Naive thymus-derived CD4-positive, alpha-beta T cell (primary cell): ENCODE measurements around the gene SUSD1. TPM values are rescaled to one million over a fixed set of nuclear protein-coding genes. Genes with fewer than 3 reads are reported as not detected.
"Not testable (repeated sequence)": the region's sequence is repeated elsewhere in the genome, so short reads cannot be mapped to it uniquely, and the experiment has no call there.

Experiments used
- ATAC-seq: fragments of 150-1000 bp; cut with Tn5 transposase; 2 replicates; pipeline ENCODE4 v1.10.0; 2021; ENCODE audit warnings: mild to moderate bottlenecking, moderate library complexity
- CTCF ChIA-PET: fragments of 350-600 bp; sonication (Branson Sonifier 250); formaldehyde crosslinking; loops from one replicate; lab custom pipeline; 2021; ENCODE audit warnings: antibody characterized with exemption; lab: Charles Lee
- POLR2A ChIA-PET: fragments of 350-600 bp; sonication (Branson Sonifier 250); formaldehyde crosslinking; loops from one replicate; lab custom pipeline; 2021; ENCODE audit warnings: antibody characterized with exemption, inconsistent platforms; lab: Charles Lee
- DNase-seq, 9 donors: peaks; one replicate each; pipeline versions ENCODE4 v3.0.0 to v3.0.0-alpha.2; 2020 to 2022; ENCODE audit warnings: mixed read lengths in 1 of 9
- H3K27ac ChIP-seq: one replicate; pipeline ENCODE4 v1.7.0; 2013; ENCODE audit warnings: mild to moderate bottlenecking, low read depth, low read length, moderate library complexity
- H3K27me3 ChIP-seq, 2 donors: one replicate each; pipeline ENCODE4 v1.7.0; 2013; ENCODE audit warnings: low read length in 2 of 2, mild to moderate bottlenecking in 2 of 2, moderate library complexity in 2 of 2; ENCODE audit not compliant: control insufficient read depth in 2 of 2, insufficient read depth in 2 of 2
- H3K36me3 ChIP-seq, 3 experiments: 1 replicate in 2 of 3; 2 replicates in 1 of 3; pipeline ENCODE4 v1.7.0; 2013; ENCODE audit warnings: low read length in 3 of 3, mild to moderate bottlenecking in 3 of 3, moderate library complexity in 1 of 3; ENCODE audit not compliant: insufficient read depth in 3 of 3, control insufficient read depth in 2 of 3
- H3K4me1 ChIP-seq, 2 donors: one replicate each; pipeline ENCODE4 v1.7.0; 2013; ENCODE audit warnings: low read length in 2 of 2, mild to moderate bottlenecking in 2 of 2, moderate library complexity in 1 of 2; ENCODE audit not compliant: control insufficient read depth in 2 of 2, insufficient read depth in 2 of 2
- H3K4me3 ChIP-seq: 2 replicates; pipeline ENCODE4 v1.7.0; 2013; ENCODE audit warnings: mild to moderate bottlenecking, low read length
- H3K9me3 ChIP-seq, 3 experiments: 1 replicate in 2 of 3; 2 replicates in 1 of 3; pipeline ENCODE4 v1.7.0; 2013; ENCODE audit warnings: low read length in 3 of 3; ENCODE audit not compliant: control insufficient read depth in 2 of 3
- H3K27ac Mint-ChIP-seq, 9 donors: one replicate each; pipeline ENCODE4 v1.8.0; 2020 to 2022; ENCODE audit warnings: mixed read lengths in 9 of 9, mild to moderate bottlenecking in 8 of 9, moderate library complexity in 5 of 9, inconsistent platforms in 2 of 9
- H3K27me3 Mint-ChIP-seq, 5 donors: one replicate each; pipeline ENCODE4 v1.8.0; 2021 to 2022; ENCODE audit warnings: mixed read lengths in 5 of 5, mild to moderate bottlenecking in 1 of 5
- H3K36me3 Mint-ChIP-seq, 5 donors: one replicate each; pipeline ENCODE4 v1.8.0; 2020 to 2022; ENCODE audit warnings: mixed read lengths in 5 of 5, mild to moderate bottlenecking in 3 of 5, inconsistent platforms in 1 of 5
- H3K4me1 Mint-ChIP-seq, 7 donors: one replicate each; pipeline ENCODE4 v1.8.0; 2020 to 2022; ENCODE audit warnings: mixed read lengths in 7 of 7, mild to moderate bottlenecking in 3 of 7, inconsistent platforms in 1 of 7
- H3K4me3 Mint-ChIP-seq, 10 donors: one replicate each; pipeline ENCODE4 v1.8.0; 2020 to 2022; ENCODE audit warnings: mild to moderate bottlenecking in 10 of 10, mixed read lengths in 10 of 10, moderate library complexity in 6 of 10, inconsistent platforms in 2 of 10
- H3K9me3 Mint-ChIP-seq, 11 donors: one replicate each; pipeline ENCODE4 v1.8.0; 2020 to 2022; ENCODE audit warnings: mixed read lengths in 11 of 11, mild to moderate bottlenecking in 4 of 11, inconsistent platforms in 1 of 11, moderate library complexity in 1 of 11
- intact Hi-C, 2 donors: fragments of 100-400 bp; cut with micrococcal nuclease; formaldehyde crosslinking; loops; one replicate each; pipeline ENCODE4 v1.15.1; 2023
- polyA plus RNA-seq, 2 donors: library from polyadenylated mRNA; unstranded; fragments of 300-500 nt; fragmentation: Illumina TruSeq; gene quantifications; one replicate each; pipeline ENCODE4 v1.2.3, GENCODE V29; 2021
- total RNA-seq, 6 experiments: library from RNA in 5 of 6; stranded (reverse) in 5 of 6; gene quantifications; 1 replicate in 5 of 6; 2 replicates in 1 of 6; pipeline ENCODE4 v1.2.3 and lab custom pipeline; 2021 to 2026

The SUSD1 gene
- total and polyA plus RNA-seq, 7 experiments from 2014 or later = 2.3 to 27.0 (median 4.6) TPM

- ChIA-PET POLR2A (no interaction called here), CTCF (interaction anchor here (0.7 kb wide), 1 partner anchor 216 kb away, joined by 3 read pairs; no protein-coding TSS in a partner anchor)
- no peaks in the 10 kb centered on the region for H3K9me3 ChIP-seq
- Mint-ChIP-seq H3K27me3 (no peaks in the 10 kb centered on the region), H3K4me3 (no peak overlapping the region), H3K4me1 (peaks cover 0 to 4% (median 0%) of the 10 kb centered on the region in 7 donors), H3K36me3 (peaks cover 0 to 28% (median 7%) of the 10 kb centered on the region in 5 donors), H3K9me3 (no peaks in the 10 kb centered on the region), H3K27ac (no peak overlapping the region)
- DNase-seq = no peak
- no peaks in the 10 kb centered on the region for H3K27me3 ChIP-seq
- H3K27ac ChIP-seq = no peak overlapping the region
- no peaks in the 10 kb centered on the region for H3K4me1 ChIP-seq
- peaks cover 0 to 6% (median 3%) of the 10 kb centered on the region in 3 experiments for H3K36me3 ChIP-seq
- intact Hi-C loops = loop anchor here in 1 of 2 donors (5.0 kb wide), 1 partner anchor 37 kb away; no protein-coding TSS in a partner anchor
- no peak for ATAC-seq
- H3K4me3 ChIP-seq = no peak overlapping the region
Measured at GRCh38 chr9:112144807-112145206, 30.3 kb downstream of the SUSD1 start.

DNA sequence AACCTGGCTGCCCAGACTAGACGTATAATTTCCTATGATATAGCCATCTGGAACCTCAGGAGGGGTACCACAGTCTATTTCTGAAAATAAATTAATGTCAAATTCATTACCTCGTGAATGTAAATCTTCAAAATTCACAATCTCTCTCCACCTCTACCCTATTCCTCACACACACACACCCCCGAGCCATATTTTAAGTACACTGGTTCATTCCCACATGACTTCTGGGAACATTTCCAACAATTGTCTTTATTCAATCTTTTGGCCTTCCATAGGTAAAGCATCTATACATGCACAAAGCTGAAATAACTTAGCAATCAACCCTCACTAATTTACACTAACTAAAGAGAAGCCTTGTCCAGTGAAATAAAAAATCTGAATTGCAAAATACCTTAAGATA is 32.7 kb downstream of the SUSD1 start:
- H3K27me3 Mint-ChIP-seq = no peaks in the 10 kb centered on the region
- Histone ChIP-seq H3K4me1 (no peaks in the 10 kb centered on the region), H3K27me3 (no peaks in the 10 kb centered on the region), H3K9me3 (no peaks in the 10 kb centered on the region), H3K27ac (no peak overlapping the region), H3K4me3 (no peak overlapping the region), H3K36me3 (peaks cover 0 to 6% (median 3%) of the 10 kb centered on the region in 3 experiments)
- no peaks in the 10 kb centered on the region for H3K9me3 Mint-ChIP-seq
- H3K4me1 Mint-ChIP-seq = peaks cover 0 to 4% (median 0%) of the 10 kb centered on the region in 7 donors
- ChIA-PET CTCF (no interaction called here), POLR2A (no interaction called here)
- no peak overlapping the region for H3K27ac Mint-ChIP-seq
- intact Hi-C loops = no loop called here
- DNase-seq = no peak
- no peak for ATAC-seq
- H3K4me3 Mint-ChIP-seq = no peak overlapping the region
- H3K36me3 Mint-ChIP-seq = peaks cover 0 to 25% (median 3%) of the 10 kb centered on the region in 5 donors

- no peak for ATAC-seq
Measured at GRCh38 chr9:112140936-112141335, 34.2 kb downstream of the SUSD1 start.

GRCh38 chr9:112137066-112137465 is 38.0 kb downstream of the SUSD1 start:
- ChIA-PET CTCF (no interaction called here), POLR2A (no interaction called here)
- Histone ChIP-seq H3K9me3 (no peaks in the 10 kb centered on the region), H3K4me1 (no peaks in the 10 kb centered on the region), H3K27me3 (no peaks in the 10 kb centered on the region), H3K27ac (no peak overlapping the region), H3K36me3 (no peaks in the 10 kb centered on the region), H3K4me3 (no peak overlapping the region)
- no peaks in the 10 kb centered on the region for H3K27me3 Mint-ChIP-seq
- ATAC-seq (no peak), DNase-seq (no peak)
- H3K4me3 Mint-ChIP-seq = no peak overlapping the region
- intact Hi-C loops = no loop called here
- peaks cover 0 to 4% (median 0%) of the 10 kb centered on the region in 7 donors for H3K4me1 Mint-ChIP-seq
- H3K27ac Mint-ChIP-seq = no peak overlapping the region
- peaks cover 0 to 9% (median 0%) of the 10 kb centered on the region in 11 donors for H3K9me3 Mint-ChIP-seq
- H3K36me3 Mint-ChIP-seq = peaks cover 6 to 38% (median 28%) of the 10 kb centered on the region in 5 donors

More at GRCh38 chr9:112140936-112141335, 34.2 kb downstream of the SUSD1 start:
- H3K9me3 ChIP-seq = no peaks in the 10 kb centered on the region
- ChIA-PET POLR2A (no interaction called here), CTCF (no interaction called here)
- Mint-ChIP-seq H3K9me3 (no peaks in the 10 kb centered on the region), H3K27ac (no peak overlapping the region), H3K36me3 (peaks cover 4 to 25% (median 10%) of the 10 kb centered on the region in 5 donors), H3K4me3 (no peak overlapping the region), H3K27me3 (no peaks in the 10 kb centered on the region), H3K4me1 (peaks cover 0 to 4% (median 0%) of the 10 kb centered on the region in 7 donors)
- H3K4me1 ChIP-seq = no peaks in the 10 kb centered on the region
- no peak overlapping the region for H3K4me3 ChIP-seq
- intact Hi-C loops = no loop called here
- peaks cover 0 to 6% (median 0%) of the 10 kb centered on the region in 3 experiments for H3K36me3 ChIP-seq
- H3K27me3 ChIP-seq = no peaks in the 10 kb centered on the region
- no peak overlapping the region for H3K27ac ChIP-seq
- DNase-seq = no peak

DNA sequence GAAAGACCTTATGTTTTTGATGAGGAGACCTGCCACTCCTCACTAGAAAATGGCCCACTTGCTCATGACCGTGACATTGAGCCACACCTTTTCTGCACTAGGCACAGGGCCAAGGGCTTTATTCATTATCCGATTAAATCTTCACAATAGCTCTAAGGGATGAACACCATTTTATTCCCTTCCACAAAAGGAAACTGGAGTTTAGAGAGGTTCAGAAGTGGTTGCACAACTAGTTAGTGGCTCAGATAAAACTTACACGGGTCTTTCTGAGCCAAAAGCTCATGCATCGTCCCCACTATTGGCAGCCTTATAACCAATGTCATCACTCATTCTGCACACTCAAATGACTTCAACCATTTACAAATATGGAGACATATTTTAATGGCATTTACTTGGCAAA is 39.4 kb downstream of the SUSD1 start:
- Mint-ChIP-seq H3K4me1 (peaks cover 0 to 4% (median 0%) of the 10 kb centered on the region in 7 donors), H3K9me3 (peaks cover 0 to 9% (median 0%) of the 10 kb centered on the region in 11 donors)
- POLR2A ChIA-PET = interaction anchor here (0.6 kb wide), 1 partner anchor 410 kb away, joined by 3 read pairs; no protein-coding TSS in a partner anchor

GRCh38 chr9:112133806-112134205 is 41.3 kb downstream of the SUSD1 start:
- H3K9me3 ChIP-seq, H3K4me1 ChIP-seq, ATAC-seq, H3K27me3 Mint-ChIP-seq, intact Hi-C loops, DNase-seq, H3K4me3 Mint-ChIP-seq, H3K27ac ChIP-seq, H3K27ac Mint-ChIP-seq, H3K4me3 ChIP-seq, CTCF ChIA-PET, H3K4me1 Mint-ChIP-seq, POLR2A ChIA-PET, H3K36me3 ChIP-seq, H3K9me3 Mint-ChIP-seq, H3K27me3 ChIP-seq: not testable (repeated sequence)
- H3K36me3 Mint-ChIP-seq = peaks cover 8 to 41% (median 35%) of the 10 kb centered on the region in 5 donors

More for the DNA sequence above, 39.4 kb downstream of the SUSD1 start:
- peaks cover 6 to 35% (median 28%) of the 10 kb centered on the region in 5 donors for H3K36me3 Mint-ChIP-seq
- DNase-seq (no peak), ATAC-seq (no peak)
- no peak overlapping the region for H3K27ac Mint-ChIP-seq
- no peak overlapping the region for H3K27ac ChIP-seq
- no peaks in the 10 kb centered on the region for H3K36me3 ChIP-seq
- no peaks in the 10 kb centered on the region for H3K27me3 Mint-ChIP-seq
- intact Hi-C loops = no loop called here
- no peaks in the 10 kb centered on the region for H3K4me1 ChIP-seq
- no peaks in the 10 kb centered on the region for H3K9me3 ChIP-seq
- CTCF ChIA-PET = no interaction called here
- no peak overlapping the region for H3K4me3 Mint-ChIP-seq
- no peaks in the 10 kb centered on the region for H3K27me3 ChIP-seq
- H3K4me3 ChIP-seq = no peak overlapping the region

DNA sequence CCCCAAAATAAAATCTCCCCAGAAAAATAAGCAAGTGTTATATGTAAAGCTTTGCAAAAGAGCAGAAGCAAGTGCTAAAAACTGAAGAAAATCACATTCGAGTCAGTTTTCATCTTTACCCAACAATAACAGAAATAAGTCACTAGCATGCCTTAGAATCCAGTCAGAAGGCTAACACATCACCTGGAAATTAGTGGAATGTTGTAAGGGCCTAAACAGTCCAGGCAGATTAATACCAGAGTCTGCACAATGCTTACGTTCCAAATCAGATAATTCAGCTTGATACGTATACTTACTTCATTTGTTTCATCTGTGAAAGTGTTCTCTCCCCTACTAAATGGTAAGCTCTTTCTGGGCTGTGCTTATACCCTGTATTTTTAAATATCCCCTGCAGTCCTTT is 42.7 kb downstream of the SUSD1 start:
- no peaks in the 10 kb centered on the region for H3K9me3 ChIP-seq
- no peak overlapping the region for H3K4me3 ChIP-seq
- H3K36me3 ChIP-seq = no peaks in the 10 kb centered on the region
- intact Hi-C loops = no loop called here
- H3K4me1 ChIP-seq = no peaks in the 10 kb centered on the region
- no peaks in the 10 kb centered on the region for H3K27me3 Mint-ChIP-seq
- DNase-seq (no peak), ATAC-seq (no peak)
- no peak overlapping the region for H3K27ac Mint-ChIP-seq
- H3K9me3 Mint-ChIP-seq = peaks cover 0 to 9% (median 0%) of the 10 kb centered on the region in 11 donors
- POLR2A ChIA-PET = no interaction called here
- H3K27me3 ChIP-seq = no peaks in the 10 kb centered on the region
- H3K27ac ChIP-seq = no peak overlapping the region
- no peak overlapping the region for H3K4me3 Mint-ChIP-seq
- CTCF ChIA-PET = interaction anchor here (0.6 to 0.8 kb wide), 2 partner anchors 448 to 548 kb away, joined by 3 read pairs; no protein-coding TSS in a partner anchor
- H3K4me1 Mint-ChIP-seq = peaks cover 0 to 2% (median 0%) of the 10 kb centered on the region in 7 donors
- H3K36me3 Mint-ChIP-seq = peaks cover 12 to 46% (median 39%) of the 10 kb centered on the region in 5 donors
